ENCODE measurements around the gene ABTB1. TPM values are rescaled to one million over a fixed set of nuclear protein-coding genes. Genes with fewer than 3 reads are reported as not detected.

Gene ABTB1
- total RNA-seq, 1 experiment from 2014 or later: 6.9 TPM

DNA sequence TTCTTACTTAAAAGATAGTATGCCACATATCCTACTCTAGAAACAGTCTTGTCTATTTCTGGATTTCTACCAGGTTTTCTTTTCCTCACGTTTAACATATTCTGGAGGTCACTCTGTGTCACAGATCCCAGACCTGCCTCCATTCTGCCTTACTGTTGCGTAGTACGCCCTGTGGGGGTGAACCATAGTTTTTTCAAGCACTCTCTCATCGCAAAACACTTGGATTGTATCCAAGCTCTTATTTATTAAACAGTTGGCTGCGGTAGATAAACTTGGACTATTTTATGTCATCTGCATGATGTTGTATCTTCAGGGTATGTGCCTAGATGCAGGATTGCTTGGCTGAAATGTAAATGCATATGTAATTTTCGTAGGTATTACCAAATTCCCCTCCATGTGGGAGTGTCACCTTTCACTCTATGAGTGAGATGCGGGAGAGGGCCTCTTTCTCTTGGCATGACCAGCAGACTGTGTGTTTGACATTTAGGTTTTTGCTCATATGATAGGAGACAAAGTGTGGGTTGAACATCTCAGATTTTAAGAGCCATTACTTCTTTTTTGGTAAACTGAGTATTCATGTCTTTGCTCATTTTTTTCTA lies 55.8 kb downstream of the ABTB1 start:
- no peak overlapping the region for H3K27ac ChIP-seq (ENCODE audit: low read length)
- ATAC-seq: no peak
- BruUV-seq (replicated peaks): no TSS peak
- no peak for TF ChIP-seq POLR2AphosphoS5 (IDR thresholded peaks at IDR 0.05; ENCODE audit: low read depth, low read length)
- TF ChIP-seq CTCF (IDR thresholded peaks at IDR 0.05): no peak
- TF ChIP-seq TCF7L2 (IDR thresholded peaks at IDR 0.05; ENCODE audit: low read depth, low read length): no peak
- no peak for TF ChIP-seq SIN3A (IDR thresholded peaks at IDR 0.05; ENCODE audit: borderline replicate concordance, insufficient read depth, low read depth, low read length)
- no peak for TF ChIP-seq REST (IDR thresholded peaks at IDR 0.05; ENCODE audit: insufficient read depth in 1 of 2, low read depth in 2 of 2, low read length in 1 of 2)
- intact Hi-C loops (cut with micrococcal nuclease; ENCODE audit: unreplicated experiment) (no loop called here), in situ Hi-C loops (cut with HindIII; ENCODE audit: low pct_unique_long_range_greater_than_20kb, low sequenced_read_pairs) (no loop called here)
- CTCF ChIA-PET: no interaction called here
- no peak for DNase-seq (ENCODE audit: low read depth, low spot score)
- H3K4me1 ChIP-seq (ENCODE audit: control insufficient read depth, insufficient read depth, low read length): no peaks in the 10 kb centered on the region
- no peaks in the 10 kb centered on the region for H3K36me3 ChIP-seq (ENCODE audit: control insufficient read depth, insufficient read depth, low read length)
- H3K27me3 ChIP-seq (ENCODE audit: control insufficient read depth, insufficient read depth, low read length): no peaks in the 10 kb centered on the region; the same call in 1 of the 2 replicates
- POLR2A ChIA-PET: no interaction called here
- no peak overlapping the region for H3K4me3 ChIP-seq (ENCODE audit: low read depth in 2 of 2, low read length in 2 of 2)
- no peaks in the 10 kb centered on the region for H3K9me3 ChIP-seq (ENCODE audit: control insufficient read depth, insufficient read depth, low read depth, low read length)

GRCh38 chr3:127729556-127730056 lies 56.9 kb downstream of the ABTB1 start:
- BruUV-seq (replicated peaks): no TSS peak
- CTCF ChIA-PET: no interaction called here

More at GRCh38 chr3:127729556-127730056, 56.9 kb downstream of the ABTB1 start:
- POLR2A ChIA-PET: no interaction called here
- H3K27ac ChIP-seq (ENCODE audit: low read length): no peak overlapping the region
- no peak for DNase-seq (ENCODE audit: low read depth, low spot score)
- H3K4me1 ChIP-seq (ENCODE audit: control insufficient read depth, insufficient read depth, low read length): no peaks in the 10 kb centered on the region
- H3K27me3 ChIP-seq (ENCODE audit: control insufficient read depth, insufficient read depth, low read length): no peaks in the 10 kb centered on the region; the same call in 1 of the 2 replicates
- ATAC-seq: no peak
- intact Hi-C loops (cut with micrococcal nuclease; ENCODE audit: unreplicated experiment): no loop called here
- H3K4me3 ChIP-seq (ENCODE audit: low read depth in 2 of 2, low read length in 2 of 2): no peak overlapping the region
- no peaks in the 10 kb centered on the region for H3K9me3 ChIP-seq (ENCODE audit: control insufficient read depth, insufficient read depth, low read depth, low read length)
- in situ Hi-C loops (cut with HindIII; ENCODE audit: low pct_unique_long_range_greater_than_20kb, low sequenced_read_pairs): no loop called here
- H3K36me3 ChIP-seq (ENCODE audit: control insufficient read depth, insufficient read depth, low read length): no peaks in the 10 kb centered on the region
- TF ChIP-seq POLR2AphosphoS5 (IDR thresholded peaks at IDR 0.05; ENCODE audit: low read depth, low read length) (no peak), SIN3A (IDR thresholded peaks at IDR 0.05; ENCODE audit: borderline replicate concordance, insufficient read depth, low read depth, low read length) (no peak), REST (IDR thresholded peaks at IDR 0.05; ENCODE audit: insufficient read depth in 1 of 2, low read depth in 2 of 2, low read length in 1 of 2) (no peak), CTCF (IDR thresholded peaks at IDR 0.05) (no peak), TCF7L2 (IDR thresholded peaks at IDR 0.05; ENCODE audit: low read depth, low read length) (no peak)

All from Panc1 (cell line).